ENCODE results near the gene CLCN5. TPM values are rescaled to one million over a fixed set of nuclear protein-coding genes. Genes with fewer than 3 reads are reported as not detected.

Gene CLCN5
- total and polyA plus RNA-seq, 2 experiments from 2014 or later: 11.0 to 50.6 TPM

GRCh38 chrX:50088645-50089044 lies 166.2 kb downstream of the CLCN5 start:
- H3K79me2 ChIP-seq: no peaks in the 10 kb centered on the region
- no peaks in the 10 kb centered on the region for H3K27me3 ChIP-seq
- H3K4me1 ChIP-seq (ENCODE audit: insufficient read depth): no peaks in the 10 kb centered on the region
- no peak for DNase-seq (ENCODE audit: low spot score)
- H3K4me3 ChIP-seq: no peak overlapping the region
- H2AFZ ChIP-seq: no peak overlapping the region
- no peak for TF ChIP-seq EZH2phosphoT487 (IDR thresholded peaks at IDR 0.05; ENCODE audit: low read depth, severe bottlenecking, unreplicated experiment)
- TF ChIP-seq EZH2 (IDR thresholded peaks at IDR 0.05; ENCODE audit: borderline replicate concordance): no peak
- no peak for TF ChIP-seq CTCF (IDR thresholded peaks at IDR 0.05; ENCODE audit: poor library complexity)
- no peak overlapping the region for H3K4me2 ChIP-seq
- no peak overlapping the region for H3K27ac ChIP-seq
- no peaks in the 10 kb centered on the region for H3K9me2 ChIP-seq (replicated peaks; ENCODE audit: insufficient read depth)
- no peaks in the 10 kb centered on the region for H3K36me3 ChIP-seq (replicated peaks; ENCODE audit: insufficient read depth, low read depth)
- H4K20me1 ChIP-seq (ENCODE audit: insufficient read depth, poor library complexity, severe bottlenecking): no peaks in the 10 kb centered on the region
- 65% methylated on average over 3 of the region's 3 CpGs for WGBS (ENCODE audit: low lambda C conversion rate, missing lambda C conversion rate)
- no peaks in the 10 kb centered on the region for H3K9me3 ChIP-seq (ENCODE audit: low read depth)

GRCh38 chrX:50093625-50094024 lies 171.2 kb downstream of the CLCN5 start:
- TF ChIP-seq EZH2phosphoT487 (IDR thresholded peaks at IDR 0.05; ENCODE audit: low read depth, severe bottlenecking, unreplicated experiment): no peak
- no peak for TF ChIP-seq CTCF (IDR thresholded peaks at IDR 0.05; ENCODE audit: poor library complexity)
- no peak for TF ChIP-seq EZH2 (IDR thresholded peaks at IDR 0.05; ENCODE audit: borderline replicate concordance)
- Histone ChIP-seq H3K4me1 (ENCODE audit: insufficient read depth) (no peaks in the 10 kb centered on the region), H3K4me2 (no peak overlapping the region), H2AFZ (no peak overlapping the region), H3K9me3 (ENCODE audit: low read depth) (no peaks in the 10 kb centered on the region), H3K9me2 (replicated peaks; ENCODE audit: insufficient read depth) (no peaks in the 10 kb centered on the region), H4K20me1 (ENCODE audit: insufficient read depth, poor library complexity, severe bottlenecking) (no peaks in the 10 kb centered on the region), H3K27me3 (no peaks in the 10 kb centered on the region), H3K4me3 (no peak overlapping the region), H3K36me3 (replicated peaks; ENCODE audit: insufficient read depth, low read depth) (no peaks in the 10 kb centered on the region), H3K27ac (no peak overlapping the region), H3K79me2 (no peaks in the 10 kb centered on the region)
- WGBS (ENCODE audit: low lambda C conversion rate, missing lambda C conversion rate): 66% methylated on average over 4 of the region's 4 CpGs
- no peak for DNase-seq (ENCODE audit: low spot score)

- Histone ChIP-seq H3K79me2 (no peaks in the 10 kb centered on the region), H3K27me3 (no peaks in the 10 kb centered on the region), H3K9me3 (ENCODE audit: low read depth) (no peaks in the 10 kb centered on the region), H3K4me3 (no peak overlapping the region), H2AFZ (no peak overlapping the region), H3K9me2 (replicated peaks; ENCODE audit: insufficient read depth) (no peaks in the 10 kb centered on the region), H3K4me1 (ENCODE audit: insufficient read depth) (no peaks in the 10 kb centered on the region), H3K36me3 (replicated peaks; ENCODE audit: insufficient read depth, low read depth) (no peaks in the 10 kb centered on the region), H3K4me2 (no peak overlapping the region), H4K20me1 (ENCODE audit: insufficient read depth, poor library complexity, severe bottlenecking) (no peaks in the 10 kb centered on the region), H3K27ac (no peak overlapping the region)
- DNase-seq (ENCODE audit: low spot score): no peak
- 51% methylated on average over 4 of the region's 4 CpGs for WGBS (ENCODE audit: low lambda C conversion rate, missing lambda C conversion rate)
- no peak for TF ChIP-seq EZH2phosphoT487 (IDR thresholded peaks at IDR 0.05; ENCODE audit: low read depth, severe bottlenecking, unreplicated experiment)
- TF ChIP-seq CTCF (IDR thresholded peaks at IDR 0.05; ENCODE audit: poor library complexity): no peak
- TF ChIP-seq EZH2 (IDR thresholded peaks at IDR 0.05; ENCODE audit: borderline replicate concordance): no peak
Measured at GRCh38 chrX:50097071-50097470, 174.7 kb downstream of the CLCN5 start.

DNA sequence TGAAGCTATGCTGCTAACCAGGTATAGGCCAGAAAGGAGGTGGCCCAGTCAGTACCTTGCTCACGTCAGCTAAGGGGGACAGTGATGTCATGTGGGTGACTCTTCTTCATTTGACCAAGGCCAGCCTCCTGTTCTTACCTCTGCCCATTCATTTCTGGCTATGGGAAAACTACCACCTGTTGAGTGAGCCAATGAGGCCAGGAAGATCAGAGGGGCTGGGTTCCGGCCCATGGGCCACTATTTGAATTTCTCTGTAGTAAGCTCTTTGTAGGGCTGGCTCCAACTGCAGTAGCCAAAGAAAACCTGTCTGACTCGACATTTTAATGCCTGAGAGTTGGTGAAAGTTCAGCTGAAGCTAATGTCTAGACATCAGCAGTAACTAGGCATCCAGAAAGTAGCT lies 175.8 kb downstream of the CLCN5 start:
- H3K27ac ChIP-seq: no peak overlapping the region
- no peak overlapping the region for H3K4me3 ChIP-seq
- no peak for DNase-seq (ENCODE audit: low spot score)
- H3K79me2 ChIP-seq: no peaks in the 10 kb centered on the region
- H4K20me1 ChIP-seq (ENCODE audit: insufficient read depth, poor library complexity, severe bottlenecking): no peaks in the 10 kb centered on the region
- H3K9me3 ChIP-seq (ENCODE audit: low read depth): no peaks in the 10 kb centered on the region
- no peaks in the 10 kb centered on the region for H3K27me3 ChIP-seq
- H3K9me2 ChIP-seq (replicated peaks; ENCODE audit: insufficient read depth): no peaks in the 10 kb centered on the region
- H2AFZ ChIP-seq: no peak overlapping the region
- H3K4me2 ChIP-seq: no peak overlapping the region
- WGBS (ENCODE audit: low lambda C conversion rate, missing lambda C conversion rate): 77% methylated on average over 3 of the region's 3 CpGs
- H3K36me3 ChIP-seq (replicated peaks; ENCODE audit: insufficient read depth, low read depth): no peaks in the 10 kb centered on the region
- TF ChIP-seq EZH2phosphoT487 (IDR thresholded peaks at IDR 0.05; ENCODE audit: low read depth, severe bottlenecking, unreplicated experiment) (no peak), CTCF (IDR thresholded peaks at IDR 0.05; ENCODE audit: poor library complexity) (no peak), EZH2 (IDR thresholded peaks at IDR 0.05; ENCODE audit: borderline replicate concordance) (no peak)
- no peaks in the 10 kb centered on the region for H3K4me1 ChIP-seq (ENCODE audit: insufficient read depth)
